LHCN-M2 (cell line): Measurements from ENCODE around the gene SGK1. TPM values are rescaled to one million over a fixed set of nuclear protein-coding genes. Genes with fewer than 3 reads are reported as not detected.
A peak's percentile ranks its signal among the peaks of the same experiment; 100 is the strongest.
"Not testable (repeated sequence)": the region's sequence is repeated elsewhere in the genome, so short reads cannot be mapped to it uniquely, and the experiment has no call there.

Experiments used
- DNase-seq: peaks from one replicate; pipeline ENCODE4 v3.0.0-alpha.2; 2012; ENCODE audit warnings: low read depth
- total RNA-seq: library from RNA; depleted of rRNA; stranded (reverse); fragments of >200 nt; gene quantifications from 2 replicates; pipeline ENCODE4 v1.2.3, GENCODE V29; 2014

SGK1 gene
- total RNA-seq, 1 experiment from 2014 or later, result 11.5 TPM

- not testable (repeated sequence) for DNase-seq
These were observed 13.5 kb downstream of the SGK1 start for GRCh38 chr6:134304381-134304780.

- no peak for DNase-seq
These were observed 14.0 kb downstream of the SGK1 start for GRCh38 chr6:134303891-134304290.

- DNase-seq, result no peak
These were observed 18.7 kb downstream of the SGK1 start for GRCh38 chr6:134299236-134299635.

GRCh38 chr6:134296762-134297161, 21.1 kb downstream of the SGK1 start:
- DNase-seq, result no peak

- DNase-seq, result peak; percentile 99
These were observed 21.9 kb downstream of the SGK1 start for GRCh38 chr6:134295953-134296553.

- no peak for DNase-seq
These were observed 24.2 kb downstream of the SGK1 start for GRCh38 chr6:134293659-134294161.

GRCh38 chr6:134291156-134291555, 26.8 kb downstream of the SGK1 start:
- DNase-seq, result no peak

- no peak for DNase-seq
These were observed 28.7 kb downstream of the SGK1 start for GRCh38 chr6:134289204-134289575.

GRCh38 chr6:134288538-134289203, 29.2 kb downstream of the SGK1 start:
- peak; percentile 86 for DNase-seq

GRCh38 chr6:134287859-134288537, 29.9 kb downstream of the SGK1 start:
- peak; percentile 49 for DNase-seq

- no peak for DNase-seq
These were observed 35.1 kb downstream of the SGK1 start for GRCh38 chr6:134282816-134283215.

GRCh38 chr6:134281388-134281787, 36.5 kb downstream of the SGK1 start:
- no peak for DNase-seq

- no peak for DNase-seq
These were observed 39.9 kb downstream of the SGK1 start for GRCh38 chr6:134278000-134278399.

GRCh38 chr6:134276891-134277377, 41.0 kb downstream of the SGK1 start:
- DNase-seq, result not testable (repeated sequence)

- no peak for DNase-seq
These were observed 45.5 kb downstream of the SGK1 start for GRCh38 chr6:134272374-134272773.

GRCh38 chr6:134267917-134268361, 50.0 kb downstream of the SGK1 start:
- DNase-seq, result no peak

GRCh38 chr6:134266776-134267175, 51.1 kb downstream of the SGK1 start:
- no peak for DNase-seq

GRCh38 chr6:134261766-134262165, 56.1 kb downstream of the SGK1 start:
- peak; percentile 53 for DNase-seq

- no peak for DNase-seq
These were observed 59.0 kb downstream of the SGK1 start for GRCh38 chr6:134258849-134259306.

- no peak for DNase-seq
These were observed 60.4 kb downstream of the SGK1 start for GRCh38 chr6:134257516-134257915.

- DNase-seq, result no peak
These were observed 61.0 kb downstream of the SGK1 start for GRCh38 chr6:134256862-134257261.

GRCh38 chr6:134255280-134255679, 62.6 kb downstream of the SGK1 start:
- not testable (repeated sequence) for DNase-seq
